PC-3 (cell line): ENCODE results near the gene ARFGAP3.

Experiments used
- EZH2 ChIP-seq: fragments of 300-600 bp; sonication (generic); IDR thresholded peaks from one replicate; pipeline ENCODE4 v1.6.1; 2017; ENCODE audit warnings: antibody characterized with exemption, mild to moderate bottlenecking, low read length; ENCODE audit not compliant: unreplicated experiment
- EZH2phosphoT487 ChIP-seq: fragments of 300-600 bp; sonication (generic); IDR thresholded peaks from 2 replicates; pipeline ENCODE4 v1.6.1; 2018; ENCODE audit warnings: mild to moderate bottlenecking, antibody characterized with exemption, low read length, borderline replicate concordance
- TF ChIP-seq, protein P1 (sequence below): fragments of 300-600 bp; sonication (generic); conservative IDR thresholded peaks from 2 replicates; pipeline ENCODE4 v1.5.1; 2017; ENCODE audit warnings: antibody characterized with exemption, low read depth, mild to moderate bottlenecking, low read length

DNA sequence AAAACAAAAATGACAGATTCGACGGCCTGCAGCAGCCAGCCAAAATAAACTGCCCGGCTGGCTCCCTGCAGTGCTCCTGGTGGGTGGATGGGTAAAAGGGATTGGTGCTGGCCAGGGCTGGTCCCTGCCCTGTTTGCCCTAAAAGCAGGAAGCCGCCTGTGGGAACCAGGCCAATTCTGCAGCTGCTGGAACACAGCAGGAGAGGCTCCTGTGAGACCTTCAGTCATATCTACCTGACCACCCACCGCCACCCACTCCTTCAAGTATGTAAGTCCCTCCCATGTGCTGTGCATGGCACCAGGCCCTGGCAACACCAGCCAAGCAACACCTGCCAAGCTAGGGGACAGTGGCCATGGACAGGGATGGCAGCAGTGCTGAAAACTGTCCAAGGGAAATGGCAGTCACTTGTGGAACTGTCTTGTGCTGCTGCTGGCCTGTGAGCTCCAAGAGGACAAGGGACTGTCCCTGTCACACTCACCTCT lies 48.7 kb upstream of the ARFGAP3 start:
- TF ChIP-seq, protein P1, sequence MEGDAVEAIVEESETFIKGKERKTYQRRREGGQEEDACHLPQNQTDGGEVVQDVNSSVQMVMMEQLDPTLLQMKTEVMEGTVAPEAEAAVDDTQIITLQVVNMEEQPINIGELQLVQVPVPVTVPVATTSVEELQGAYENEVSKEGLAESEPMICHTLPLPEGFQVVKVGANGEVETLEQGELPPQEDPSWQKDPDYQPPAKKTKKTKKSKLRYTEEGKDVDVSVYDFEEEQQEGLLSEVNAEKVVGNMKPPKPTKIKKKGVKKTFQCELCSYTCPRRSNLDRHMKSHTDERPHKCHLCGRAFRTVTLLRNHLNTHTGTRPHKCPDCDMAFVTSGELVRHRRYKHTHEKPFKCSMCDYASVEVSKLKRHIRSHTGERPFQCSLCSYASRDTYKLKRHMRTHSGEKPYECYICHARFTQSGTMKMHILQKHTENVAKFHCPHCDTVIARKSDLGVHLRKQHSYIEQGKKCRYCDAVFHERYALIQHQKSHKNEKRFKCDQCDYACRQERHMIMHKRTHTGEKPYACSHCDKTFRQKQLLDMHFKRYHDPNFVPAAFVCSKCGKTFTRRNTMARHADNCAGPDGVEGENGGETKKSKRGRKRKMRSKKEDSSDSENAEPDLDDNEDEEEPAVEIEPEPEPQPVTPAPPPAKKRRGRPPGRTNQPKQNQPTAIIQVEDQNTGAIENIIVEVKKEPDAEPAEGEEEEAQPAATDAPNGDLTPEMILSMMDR, result no peak
- no peak for TF ChIP-seq EZH2phosphoT487
- no peak for TF ChIP-seq EZH2
